ENCODE data around the gene CAB39L.

GRCh38 chr13:49452725-49453457 is 9.0 kb upstream of the CAB39L start:
- no peak for TF ChIP-seq EZH2 (IDR thresholded peaks at IDR 0.05; ENCODE audit: insufficient read depth, poor library complexity, severe bottlenecking)
- no peak for TF ChIP-seq EZH2phosphoT487 (IDR thresholded peaks at IDR 0.05; ENCODE audit: insufficient read depth, low read depth)

Data from GM23248 (cell line).